SK-N-DZ (cell line): Measurements from ENCODE around the gene BHLHA9.
A peak's percentile ranks its signal among the peaks of the same experiment; 100 is the strongest.
"Not testable (repeated sequence)": the region's sequence is repeated elsewhere in the genome, so short reads cannot be mapped to it uniquely, and the experiment has no call there.

Experiments used
- DNase-seq: peaks from one replicate; pipeline ENCODE4 v3.0.0-alpha.2; 2015; ENCODE audit warnings: low spot score

Gene BHLHA9

GRCh38 chr17:1300371-1300905 lies 30.2 kb downstream of the BHLHA9 start:
- no peak for DNase-seq

GRCh38 chr17:1301546-1301945 lies 31.3 kb downstream of the BHLHA9 start:
- DNase-seq = no peak

- DNase-seq = no peak
These were observed 32.5 kb downstream of the BHLHA9 start for GRCh38 chr17:1302761-1303160.

GRCh38 chr17:1304522-1304921 lies 34.3 kb downstream of the BHLHA9 start:
- DNase-seq = no peak

- no peak for DNase-seq
These were observed 34.8 kb downstream of the BHLHA9 start for GRCh38 chr17:1304962-1305563.

- not testable (repeated sequence) for DNase-seq
These were observed 37.6 kb downstream of the BHLHA9 start for GRCh38 chr17:1307829-1308228.

GRCh38 chr17:1312261-1312870 lies 42.1 kb downstream of the BHLHA9 start:
- DNase-seq = peak; percentile 88

GRCh38 chr17:1313270-1314005 lies 43.2 kb downstream of the BHLHA9 start:
- DNase-seq = no peak

- DNase-seq = no peak
These were observed 45.2 kb downstream of the BHLHA9 start for GRCh38 chr17:1315409-1315808.

- no peak for DNase-seq
These were observed 45.7 kb downstream of the BHLHA9 start for GRCh38 chr17:1315891-1316403.
